H1 (cell line): ENCODE data around the gene SMPDL3B.

ENCODE experiments used
- GTF2F1 ChIP-seq: IDR thresholded peaks from 2 replicates; pipeline ENCODE4 v1.6.1; 2012; ENCODE audit warnings: low read depth, low read length, improper control_type of control experiment, borderline replicate concordance
- KDM5A ChIP-seq: fragments of 200-600 bp; IDR thresholded peaks from 2 replicates; pipeline ENCODE4 v1.7.1; 2012; ENCODE audit warnings: mild to moderate bottlenecking, low read length, inconsistent platforms, mixed read lengths
- POLR2A ChIP-seq, 2 experiments: IDR thresholded peaks; 1 replicate in 1 of 2; 2 replicates in 1 of 2; pipeline ENCODE4 v1.6.1; 2011; ENCODE audit warnings: low read depth in 2 of 2, low read length in 2 of 2, mild to moderate bottlenecking in 2 of 2; ENCODE audit errors: control extremely low read depth in 1 of 2
- POLR2AphosphoS5 ChIP-seq: IDR thresholded peaks from 2 replicates; pipeline ENCODE4 v1.6.1; 2011; ENCODE audit warnings: low read depth, low read length
- SUZ12 ChIP-seq: fragments of 200-600 bp; sonication (generic); IDR thresholded peaks from 2 replicates; pipeline ENCODE4 v1.6.1; 2012; ENCODE audit warnings: mild to moderate bottlenecking, inconsistent platforms, low read length, moderate library complexity, mixed read lengths
- TAF1 ChIP-seq: IDR thresholded peaks from 2 replicates; pipeline ENCODE4 v1.6.1; 2011; ENCODE audit warnings: mild to moderate bottlenecking, low read depth, low read length
- TF ChIP-seq, protein P1 (sequence below), 3 experiments: IDR thresholded peaks; 1 replicate in 2 of 3; 2 replicates in 1 of 3; pipeline versions ENCODE4 v1.5.1 to v1.6.1; 2011; ENCODE audit warnings: low read length in 3 of 3, mild to moderate bottlenecking in 3 of 3, inconsistent platforms in 2 of 3, low read depth in 1 of 3, moderate library complexity in 1 of 3; ENCODE audit not compliant: insufficient read depth in 1 of 3; ENCODE audit errors: control extremely low read depth in 1 of 3

DNA sequence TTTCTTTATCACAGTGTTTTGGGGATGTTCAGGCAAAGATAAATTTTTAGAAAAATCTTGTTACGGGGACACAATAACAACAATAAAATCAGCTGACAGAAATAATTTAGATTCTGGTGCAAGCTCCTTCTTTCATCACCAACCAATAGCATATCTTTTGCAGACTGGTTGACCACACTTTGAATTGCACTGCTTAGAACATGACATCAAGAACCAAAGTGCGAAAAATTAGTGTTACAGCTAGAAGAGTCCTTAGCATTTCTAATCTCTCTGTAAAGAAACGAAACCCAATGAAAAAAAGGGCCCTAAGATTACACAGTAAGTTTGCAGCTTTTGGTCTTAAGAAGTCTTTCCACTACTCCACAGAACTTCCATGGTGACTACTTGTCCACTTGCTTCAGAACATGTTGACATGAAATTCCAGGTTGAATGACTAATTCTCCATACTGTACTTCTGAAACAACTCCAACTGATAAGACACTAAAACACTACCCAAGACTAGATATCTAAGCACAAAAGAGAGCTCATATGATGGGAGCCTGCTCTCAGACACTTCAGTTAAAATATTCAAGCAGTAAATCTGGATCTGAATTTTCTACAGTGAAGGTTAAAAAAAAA, 56.2 kb downstream of the SMPDL3B start:
- TF ChIP-seq TAF1 (no peak), POLR2AphosphoS5 (no peak), KDM5A (no peak), SUZ12 (no peak), GTF2F1 (no peak), POLR2A (IDR thresholded peaks at IDR 0.05; ENCODE audit: control extremely low read depth in 1 of 2, low read depth in 2 of 2, low read length in 2 of 2) (no peak)
- TF ChIP-seq, protein P1, sequence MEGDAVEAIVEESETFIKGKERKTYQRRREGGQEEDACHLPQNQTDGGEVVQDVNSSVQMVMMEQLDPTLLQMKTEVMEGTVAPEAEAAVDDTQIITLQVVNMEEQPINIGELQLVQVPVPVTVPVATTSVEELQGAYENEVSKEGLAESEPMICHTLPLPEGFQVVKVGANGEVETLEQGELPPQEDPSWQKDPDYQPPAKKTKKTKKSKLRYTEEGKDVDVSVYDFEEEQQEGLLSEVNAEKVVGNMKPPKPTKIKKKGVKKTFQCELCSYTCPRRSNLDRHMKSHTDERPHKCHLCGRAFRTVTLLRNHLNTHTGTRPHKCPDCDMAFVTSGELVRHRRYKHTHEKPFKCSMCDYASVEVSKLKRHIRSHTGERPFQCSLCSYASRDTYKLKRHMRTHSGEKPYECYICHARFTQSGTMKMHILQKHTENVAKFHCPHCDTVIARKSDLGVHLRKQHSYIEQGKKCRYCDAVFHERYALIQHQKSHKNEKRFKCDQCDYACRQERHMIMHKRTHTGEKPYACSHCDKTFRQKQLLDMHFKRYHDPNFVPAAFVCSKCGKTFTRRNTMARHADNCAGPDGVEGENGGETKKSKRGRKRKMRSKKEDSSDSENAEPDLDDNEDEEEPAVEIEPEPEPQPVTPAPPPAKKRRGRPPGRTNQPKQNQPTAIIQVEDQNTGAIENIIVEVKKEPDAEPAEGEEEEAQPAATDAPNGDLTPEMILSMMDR (IDR thresholded peaks at IDR 0.05; ENCODE audit: control extremely low read depth in 1 of 3, insufficient read depth in 1 of 3, low read depth in 1 of 3, low read length in 3 of 3), result no peak
